GDM1 (cell line): ENCODE results near the gene PTPN7.
"Not testable (repeated sequence)": the region's sequence is repeated elsewhere in the genome, so short reads cannot be mapped to it uniquely, and the experiment has no call there.

Source experiments
- DNase-seq: peaks from one replicate; lab custom pipeline; 2025; lab: John Stamatoyannopoulos, UW

PTPN7 gene

GRCh38 chr1:202189918-202190715, 29.7 kb upstream of the PTPN7 start:
- DNase-seq = no peak

GRCh38 chr1:202189001-202189790, 28.8 kb upstream of the PTPN7 start:
- peak; percentile 40 for DNase-seq

GRCh38 chr1:202187697-202188407, 27.4 kb upstream of the PTPN7 start:
- no peak for DNase-seq

GRCh38 chr1:202187041-202187671, 26.8 kb upstream of the PTPN7 start:
- DNase-seq = no peak

- no peak for DNase-seq
These were observed 25.9 kb upstream of the PTPN7 start for GRCh38 chr1:202186327-202186726.

- DNase-seq = peak; percentile 73
These were observed 24.5 kb upstream of the PTPN7 start for GRCh38 chr1:202184750-202185460.

- DNase-seq = no peak
These were observed 21.9 kb upstream of the PTPN7 start for GRCh38 chr1:202182040-202182877.

- DNase-seq = no peak
These were observed 21.2 kb upstream of the PTPN7 start for GRCh38 chr1:202181586-202181985.

- DNase-seq = not testable (repeated sequence)
These were observed 20.3 kb upstream of the PTPN7 start for GRCh38 chr1:202180751-202181139.

- DNase-seq = no peak
These were observed 19.7 kb upstream of the PTPN7 start for GRCh38 chr1:202179828-202180750.

GRCh38 chr1:202176949-202177927, 16.8 kb upstream of the PTPN7 start:
- DNase-seq = no peak

GRCh38 chr1:202173993-202174392, 13.6 kb upstream of the PTPN7 start:
- DNase-seq = no peak

- no peak for DNase-seq
These were observed 11.6 kb upstream of the PTPN7 start for GRCh38 chr1:202172015-202172355.

GRCh38 chr1:202171292-202172014, 11.1 kb upstream of the PTPN7 start:
- no peak for DNase-seq

GRCh38 chr1:202170726-202171125, 10.3 kb upstream of the PTPN7 start:
- no peak for DNase-seq

- no peak for DNase-seq
These were observed 8.5 kb upstream of the PTPN7 start for GRCh38 chr1:202168861-202169260.

GRCh38 chr1:202167708-202168415, 7.5 kb upstream of the PTPN7 start:
- DNase-seq = no peak
